WTC11 (cell line): Measurements from ENCODE around the gene FCN1. TPM values are rescaled to one million over a fixed set of nuclear protein-coding genes. Genes with fewer than 3 reads are reported as not detected.

Experiments used
- ATAC-seq: fragments of 200-7000 bp; cut with Tn5 transposase; 2 replicates; pipeline ENCODE4 v1.10.0; 2021; ENCODE audit warnings: mild to moderate bottlenecking, moderate library complexity
- CTCF ChIA-PET: fragments of 300-600 bp; sonication (Branson Sonifier 250); formaldehyde crosslinking; loops from one replicate; lab custom pipeline; 2021; ENCODE audit warnings: antibody characterized with exemption; lab: Charles Lee
- POLR2A ChIA-PET: fragments of 350-600 bp; sonication (Branson Sonifier 250); formaldehyde crosslinking; loops from one replicate; lab custom pipeline; 2021; ENCODE audit warnings: antibody characterized with exemption; lab: Charles Lee
- DNase-seq: peaks from one replicate; pipeline ENCODE4 v3.0.0; 2021; ENCODE audit warnings: low spot score
- H3K27ac Mint-ChIP-seq: 2 replicates; pipeline ENCODE4 v1.8.0; 2021; ENCODE audit warnings: mixed read lengths
- H3K27me3 Mint-ChIP-seq: 2 replicates; pipeline ENCODE4 v1.8.0; 2021; ENCODE audit warnings: low read depth, mild to moderate bottlenecking, moderate library complexity, mixed read lengths
- H3K36me3 Mint-ChIP-seq: 2 replicates; pipeline ENCODE4 v1.8.0; 2021; ENCODE audit warnings: mixed read lengths
- H3K4me1 Mint-ChIP-seq: 2 replicates; pipeline ENCODE4 v1.8.0; 2022; ENCODE audit warnings: mixed read lengths
- H3K4me3 Mint-ChIP-seq: 2 replicates; pipeline ENCODE4 v1.8.0; 2021; ENCODE audit warnings: mild to moderate bottlenecking, moderate library complexity, mixed read lengths
- H3K9me3 Mint-ChIP-seq: 2 replicates; pipeline ENCODE4 v1.8.0; 2021; ENCODE audit warnings: mixed read lengths
- ARID4B ChIP-seq: sonication (generic); formaldehyde crosslinking; IDR thresholded peaks from 2 replicates; pipeline ENCODE4 v1.8.0; 2023; ENCODE audit warnings: missing genetic modification reagents, mild to moderate bottlenecking, borderline replicate concordance
- FOXP4 ChIP-seq: sonication (generic); formaldehyde crosslinking; IDR thresholded peaks from 2 replicates; pipeline ENCODE4 v1.8.0; 2022; ENCODE audit warnings: mild to moderate bottlenecking, missing genetic modification reagents
- GABPB1 ChIP-seq: sonication (generic); formaldehyde crosslinking; IDR thresholded peaks from 2 replicates; pipeline ENCODE4 v1.8.1; 2023; ENCODE audit warnings: mild to moderate bottlenecking, missing genetic modification reagents
- IRF1 ChIP-seq: sonication (generic); formaldehyde crosslinking; IDR thresholded peaks from 2 replicates; pipeline ENCODE4 v1.8.0; 2023; ENCODE audit warnings: missing genetic modification reagents
- KAT7 ChIP-seq: sonication (generic); formaldehyde crosslinking; IDR thresholded peaks from 2 replicates; pipeline ENCODE4 v1.8.1; 2023; ENCODE audit warnings: missing genetic modification reagents, mild to moderate bottlenecking, borderline replicate concordance
- NFE2L1 ChIP-seq: sonication (generic); formaldehyde crosslinking; IDR thresholded peaks from 2 replicates; pipeline ENCODE4 v1.8.1; 2023; ENCODE audit warnings: missing genetic modification reagents
- NR1H2 ChIP-seq: sonication (generic); formaldehyde crosslinking; IDR thresholded peaks from 2 replicates; pipeline ENCODE4 v1.9.0; 2021; ENCODE audit warnings: mild to moderate bottlenecking, moderate library complexity, missing genetic modification reagents
- OVOL2 ChIP-seq: fragments of 250-450 bp; sonication (Bioruptor Pico); IDR thresholded peaks from 2 replicates; pipeline ENCODE4 v1.9.0; 2021; ENCODE audit warnings: mild to moderate bottlenecking, borderline replicate concordance
- SOX15 ChIP-seq: fragments of 250-450 bp; sonication (Bioruptor Pico); IDR thresholded peaks from 2 replicates; pipeline ENCODE4 v1.9.0; 2021; ENCODE audit warnings: mild to moderate bottlenecking
- SP1 ChIP-seq: sonication (generic); formaldehyde crosslinking; conservative IDR thresholded peaks from 2 replicates; pipeline ENCODE4 v1.8.1; 2022; ENCODE audit warnings: missing genetic modification reagents
- TP53 ChIP-seq: sonication (generic); formaldehyde crosslinking; IDR thresholded peaks from 2 replicates; pipeline ENCODE4 v1.8.1; 2023; ENCODE audit warnings: mild to moderate bottlenecking, missing genetic modification reagents
- ZNF121 ChIP-seq: sonication (generic); formaldehyde crosslinking; IDR thresholded peaks from 2 replicates; pipeline ENCODE4 v1.8.0; 2023; ENCODE audit warnings: missing genetic modification reagents
- ZNF232 ChIP-seq: sonication (generic); formaldehyde crosslinking; IDR thresholded peaks from 2 replicates; pipeline ENCODE4 v1.8.0; 2022; ENCODE audit warnings: mild to moderate bottlenecking, missing genetic modification reagents
- ZNF396 ChIP-seq: fragments of 250-450 bp; sonication (Bioruptor Pico); IDR thresholded peaks from 2 replicates; pipeline ENCODE4 v1.8.0; 2021; ENCODE audit warnings: mild to moderate bottlenecking, moderate library complexity, borderline replicate concordance
- total RNA-seq: library from RNA; stranded (reverse); gene quantifications from 3 replicates; pipeline ENCODE4 v1.2.3, GENCODE V29; 2021
- TF ChIP-seq, protein P1 (sequence below): sonication (generic); formaldehyde crosslinking; conservative IDR thresholded peaks from 2 replicates; pipeline ENCODE4 v1.8.1; 2022; ENCODE audit warnings: mild to moderate bottlenecking, missing genetic modification reagents
- TF ChIP-seq, protein P2 (sequence below): fragments of 200-600 bp; IDR thresholded peaks from 2 replicates; pipeline ENCODE4 v1.8.0; 2022; ENCODE audit warnings: antibody characterized with exemption
- TF ChIP-seq, protein P3 (sequence below): fragments of 250-450 bp; sonication (Bioruptor Pico); conservative IDR thresholded peaks from 2 replicates; pipeline ENCODE4 v1.9.0; 2021; ENCODE audit warnings: mild to moderate bottlenecking
- TF ChIP-seq, protein P4 (sequence below): sonication (generic); formaldehyde crosslinking; IDR thresholded peaks from 2 replicates; pipeline ENCODE4 v1.8.1; 2022; ENCODE audit warnings: mild to moderate bottlenecking, missing genetic modification reagents, moderate library complexity, borderline replicate concordance
- TF ChIP-seq, protein P5 (sequence below): sonication (generic); formaldehyde crosslinking; IDR thresholded peaks from 2 replicates; pipeline ENCODE4 v1.8.1; 2023; ENCODE audit warnings: mild to moderate bottlenecking, missing genetic modification reagents

The FCN1 gene
- total RNA-seq, 1 experiment from 2014 or later = not detected

GRCh38 chr9:134937566-134938345, 20.0 kb upstream of the FCN1 start:
- Mint-ChIP-seq H3K36me3 (no peaks in the 10 kb centered on the region), H3K9me3 (no peaks in the 10 kb centered on the region), H3K4me1 (peaks cover 4% of the 10 kb centered on the region; the same call in 1 of the 2 replicates), H3K27me3 (no peaks in the 10 kb centered on the region; the same call in 1 of the 2 replicates), H3K27ac (no peak overlapping the region), H3K4me3 (no peak overlapping the region)
- ChIA-PET POLR2A (no interaction called here), CTCF (no interaction called here)
- TF ChIP-seq, protein P1, sequence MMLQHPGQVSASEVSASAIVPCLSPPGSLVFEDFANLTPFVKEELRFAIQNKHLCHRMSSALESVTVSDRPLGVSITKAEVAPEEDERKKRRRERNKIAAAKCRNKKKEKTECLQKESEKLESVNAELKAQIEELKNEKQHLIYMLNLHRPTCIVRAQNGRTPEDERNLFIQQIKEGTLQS (CRISPR knock-in tag) = no peak
- no peak for TF ChIP-seq ARID4B (CRISPR knock-in tag)
- no peak for TF ChIP-seq ZNF121 (CRISPR knock-in tag)
- TF ChIP-seq ZNF232 (CRISPR knock-in tag) = no peak
- no peak for TF ChIP-seq FOXP4
- TF ChIP-seq TP53 (CRISPR knock-in tag) = no peak
- TF ChIP-seq OVOL2 = no peak
- TF ChIP-seq ZNF396 (CRISPR knock-in tag) = no peak
- TF ChIP-seq, protein P2, sequence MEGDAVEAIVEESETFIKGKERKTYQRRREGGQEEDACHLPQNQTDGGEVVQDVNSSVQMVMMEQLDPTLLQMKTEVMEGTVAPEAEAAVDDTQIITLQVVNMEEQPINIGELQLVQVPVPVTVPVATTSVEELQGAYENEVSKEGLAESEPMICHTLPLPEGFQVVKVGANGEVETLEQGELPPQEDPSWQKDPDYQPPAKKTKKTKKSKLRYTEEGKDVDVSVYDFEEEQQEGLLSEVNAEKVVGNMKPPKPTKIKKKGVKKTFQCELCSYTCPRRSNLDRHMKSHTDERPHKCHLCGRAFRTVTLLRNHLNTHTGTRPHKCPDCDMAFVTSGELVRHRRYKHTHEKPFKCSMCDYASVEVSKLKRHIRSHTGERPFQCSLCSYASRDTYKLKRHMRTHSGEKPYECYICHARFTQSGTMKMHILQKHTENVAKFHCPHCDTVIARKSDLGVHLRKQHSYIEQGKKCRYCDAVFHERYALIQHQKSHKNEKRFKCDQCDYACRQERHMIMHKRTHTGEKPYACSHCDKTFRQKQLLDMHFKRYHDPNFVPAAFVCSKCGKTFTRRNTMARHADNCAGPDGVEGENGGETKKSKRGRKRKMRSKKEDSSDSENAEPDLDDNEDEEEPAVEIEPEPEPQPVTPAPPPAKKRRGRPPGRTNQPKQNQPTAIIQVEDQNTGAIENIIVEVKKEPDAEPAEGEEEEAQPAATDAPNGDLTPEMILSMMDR = no peak
- TF ChIP-seq NFE2L1 (CRISPR knock-in tag) = no peak
- no peak for TF ChIP-seq NR1H2 (CRISPR knock-in tag)
- TF ChIP-seq, protein P3, sequence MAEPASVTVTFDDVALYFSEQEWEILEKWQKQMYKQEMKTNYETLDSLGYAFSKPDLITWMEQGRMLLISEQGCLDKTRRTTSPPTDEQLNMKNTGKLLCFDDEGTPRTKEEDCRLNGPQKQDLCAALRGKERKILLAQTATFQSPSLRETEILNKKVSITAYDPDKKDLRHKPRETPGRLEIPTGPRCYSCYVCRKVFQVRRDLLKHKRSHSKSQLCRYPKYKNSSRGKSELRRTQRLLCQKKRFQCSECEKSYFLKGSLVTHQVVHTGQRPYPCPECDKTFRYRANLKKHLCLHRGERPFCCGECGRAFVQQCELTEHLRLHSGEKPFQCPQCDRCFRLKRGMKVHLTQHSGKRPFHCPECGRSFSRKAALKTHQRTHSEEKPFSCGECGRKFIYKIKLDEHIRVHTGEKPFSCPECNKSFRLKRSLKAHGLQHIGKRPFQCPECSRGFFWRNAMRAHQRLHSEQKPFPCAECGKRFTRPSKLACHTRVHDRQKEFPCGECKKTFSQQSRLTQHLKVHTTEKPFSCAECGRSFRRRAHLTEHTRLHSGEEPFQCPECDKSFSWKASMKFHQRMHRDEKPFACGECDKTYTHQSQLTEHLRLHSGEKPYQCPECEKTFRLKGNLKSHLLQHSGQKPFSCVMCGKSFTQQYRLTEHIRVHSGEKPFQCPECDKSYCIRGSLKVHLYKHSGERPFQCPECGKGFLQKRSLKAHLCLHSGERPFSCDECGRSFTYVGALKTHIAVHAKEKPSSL (CRISPR knock-in tag) = no peak
- TF ChIP-seq SP1 (CRISPR knock-in tag) = no peak
- no peak for ATAC-seq
- DNase-seq = no peak

GRCh38 chr9:134937164-134937555, 19.4 kb upstream of the FCN1 start:
- H3K9me3 Mint-ChIP-seq = no peaks in the 10 kb centered on the region
- no peak overlapping the region for H3K27ac Mint-ChIP-seq
- ATAC-seq = no peak
- H3K36me3 Mint-ChIP-seq = no peaks in the 10 kb centered on the region
- DNase-seq = no peak
- POLR2A ChIA-PET = no interaction called here
- CTCF ChIA-PET = interaction anchor here (1.0 kb wide), 1 partner anchor 159 kb away, joined by 3 read pairs; no protein-coding TSS in a partner anchor
- peaks cover 4% of the 10 kb centered on the region; the same call in 1 of the 2 replicates for H3K4me1 Mint-ChIP-seq
- H3K4me3 Mint-ChIP-seq = no peak overlapping the region
- no peaks in the 10 kb centered on the region; the same call in 1 of the 2 replicates for H3K27me3 Mint-ChIP-seq
- TF ChIP-seq, protein P4, sequence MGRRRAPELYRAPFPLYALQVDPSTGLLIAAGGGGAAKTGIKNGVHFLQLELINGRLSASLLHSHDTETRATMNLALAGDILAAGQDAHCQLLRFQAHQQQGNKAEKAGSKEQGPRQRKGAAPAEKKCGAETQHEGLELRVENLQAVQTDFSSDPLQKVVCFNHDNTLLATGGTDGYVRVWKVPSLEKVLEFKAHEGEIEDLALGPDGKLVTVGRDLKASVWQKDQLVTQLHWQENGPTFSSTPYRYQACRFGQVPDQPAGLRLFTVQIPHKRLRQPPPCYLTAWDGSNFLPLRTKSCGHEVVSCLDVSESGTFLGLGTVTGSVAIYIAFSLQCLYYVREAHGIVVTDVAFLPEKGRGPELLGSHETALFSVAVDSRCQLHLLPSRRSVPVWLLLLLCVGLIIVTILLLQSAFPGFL (CRISPR knock-in tag) = no peak
- TF ChIP-seq, protein P5, sequence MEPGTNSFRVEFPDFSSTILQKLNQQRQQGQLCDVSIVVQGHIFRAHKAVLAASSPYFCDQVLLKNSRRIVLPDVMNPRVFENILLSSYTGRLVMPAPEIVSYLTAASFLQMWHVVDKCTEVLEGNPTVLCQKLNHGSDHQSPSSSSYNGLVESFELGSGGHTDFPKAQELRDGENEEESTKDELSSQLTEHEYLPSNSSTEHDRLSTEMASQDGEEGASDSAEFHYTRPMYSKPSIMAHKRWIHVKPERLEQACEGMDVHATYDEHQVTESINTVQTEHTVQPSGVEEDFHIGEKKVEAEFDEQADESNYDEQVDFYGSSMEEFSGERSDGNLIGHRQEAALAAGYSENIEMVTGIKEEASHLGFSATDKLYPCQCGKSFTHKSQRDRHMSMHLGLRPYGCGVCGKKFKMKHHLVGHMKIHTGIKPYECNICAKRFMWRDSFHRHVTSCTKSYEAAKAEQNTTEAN (CRISPR knock-in tag) = no peak
- TF ChIP-seq SP1 (CRISPR knock-in tag) (no peak), GABPB1 (CRISPR knock-in tag) (no peak), SOX15 (CRISPR knock-in tag) (no peak), KAT7 (no peak), IRF1 (CRISPR knock-in tag) (no peak)
